ENCODE measurements around the gene POMT1.

DNA sequence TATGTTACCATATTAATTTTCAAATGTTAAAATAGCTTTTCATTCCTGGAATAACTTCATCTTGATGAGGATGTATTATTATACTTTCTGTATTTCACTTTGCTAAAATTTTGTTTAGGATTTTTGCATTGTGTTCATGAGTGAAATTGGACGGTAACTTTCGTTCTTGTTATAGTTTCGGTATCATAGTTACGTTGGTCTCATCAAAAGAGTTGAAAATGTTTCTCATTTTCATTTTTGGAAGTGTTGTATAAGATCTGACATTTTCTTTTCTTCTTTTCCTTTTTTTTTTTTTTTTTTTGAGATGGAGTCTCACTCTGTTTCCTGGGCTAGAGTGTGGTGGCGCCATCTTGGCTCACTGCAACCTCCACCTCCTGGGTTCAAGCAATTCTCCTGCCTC lies 62.7 kb downstream of the POMT1 start:
- TF ChIP-seq BACH2 (CRISPR knock-in tag; IDR thresholded peaks at IDR 0.05; ENCODE audit: borderline replicate concordance) = no peak
- no peak for TF ChIP-seq ZC3H10 (CRISPR knock-in tag; IDR thresholded peaks at IDR 0.05)
- no peak for TF ChIP-seq ZFP30 (CRISPR knock-in tag; IDR thresholded peaks at IDR 0.05)
- no peak for TF ChIP-seq OSR1 (CRISPR knock-in tag; IDR thresholded peaks at IDR 0.05)
- TF ChIP-seq, protein P1, sequence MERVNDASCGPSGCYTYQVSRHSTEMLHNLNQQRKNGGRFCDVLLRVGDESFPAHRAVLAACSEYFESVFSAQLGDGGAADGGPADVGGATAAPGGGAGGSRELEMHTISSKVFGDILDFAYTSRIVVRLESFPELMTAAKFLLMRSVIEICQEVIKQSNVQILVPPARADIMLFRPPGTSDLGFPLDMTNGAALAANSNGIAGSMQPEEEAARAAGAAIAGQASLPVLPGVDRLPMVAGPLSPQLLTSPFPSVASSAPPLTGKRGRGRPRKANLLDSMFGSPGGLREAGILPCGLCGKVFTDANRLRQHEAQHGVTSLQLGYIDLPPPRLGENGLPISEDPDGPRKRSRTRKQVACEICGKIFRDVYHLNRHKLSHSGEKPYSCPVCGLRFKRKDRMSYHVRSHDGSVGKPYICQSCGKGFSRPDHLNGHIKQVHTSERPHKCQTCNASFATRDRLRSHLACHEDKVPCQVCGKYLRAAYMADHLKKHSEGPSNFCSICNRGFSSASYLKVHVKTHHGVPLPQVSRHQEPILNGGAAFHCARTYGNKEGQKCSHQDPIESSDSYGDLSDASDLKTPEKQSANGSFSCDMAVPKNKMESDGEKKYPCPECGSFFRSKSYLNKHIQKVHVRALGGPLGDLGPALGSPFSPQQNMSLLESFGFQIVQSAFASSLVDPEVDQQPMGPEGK (CRISPR knock-in tag; IDR thresholded peaks at IDR 0.05; ENCODE audit: borderline replicate concordance) = no peak
- TF ChIP-seq, protein P2, sequence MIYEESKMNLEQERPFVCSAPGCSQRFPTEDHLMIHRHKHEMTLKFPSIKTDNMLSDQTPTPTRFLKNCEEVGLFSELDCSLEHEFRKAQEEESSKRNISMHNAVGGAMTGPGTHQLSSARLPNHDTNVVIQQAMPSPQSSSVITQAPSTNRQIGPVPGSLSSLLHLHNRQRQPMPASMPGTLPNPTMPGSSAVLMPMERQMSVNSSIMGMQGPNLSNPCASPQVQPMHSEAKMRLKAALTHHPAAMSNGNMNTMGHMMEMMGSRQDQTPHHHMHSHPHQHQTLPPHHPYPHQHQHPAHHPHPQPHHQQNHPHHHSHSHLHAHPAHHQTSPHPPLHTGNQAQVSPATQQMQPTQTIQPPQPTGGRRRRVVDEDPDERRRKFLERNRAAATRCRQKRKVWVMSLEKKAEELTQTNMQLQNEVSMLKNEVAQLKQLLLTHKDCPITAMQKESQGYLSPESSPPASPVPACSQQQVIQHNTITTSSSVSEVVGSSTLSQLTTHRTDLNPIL (CRISPR knock-in tag; IDR thresholded peaks at IDR 0.05; ENCODE audit: low read depth) = no peak
- no peak for TF ChIP-seq ZNF565 (CRISPR knock-in tag; conservative IDR thresholded peaks at IDR 0.05; ENCODE audit: low read depth)
- TF ChIP-seq, protein P3, sequence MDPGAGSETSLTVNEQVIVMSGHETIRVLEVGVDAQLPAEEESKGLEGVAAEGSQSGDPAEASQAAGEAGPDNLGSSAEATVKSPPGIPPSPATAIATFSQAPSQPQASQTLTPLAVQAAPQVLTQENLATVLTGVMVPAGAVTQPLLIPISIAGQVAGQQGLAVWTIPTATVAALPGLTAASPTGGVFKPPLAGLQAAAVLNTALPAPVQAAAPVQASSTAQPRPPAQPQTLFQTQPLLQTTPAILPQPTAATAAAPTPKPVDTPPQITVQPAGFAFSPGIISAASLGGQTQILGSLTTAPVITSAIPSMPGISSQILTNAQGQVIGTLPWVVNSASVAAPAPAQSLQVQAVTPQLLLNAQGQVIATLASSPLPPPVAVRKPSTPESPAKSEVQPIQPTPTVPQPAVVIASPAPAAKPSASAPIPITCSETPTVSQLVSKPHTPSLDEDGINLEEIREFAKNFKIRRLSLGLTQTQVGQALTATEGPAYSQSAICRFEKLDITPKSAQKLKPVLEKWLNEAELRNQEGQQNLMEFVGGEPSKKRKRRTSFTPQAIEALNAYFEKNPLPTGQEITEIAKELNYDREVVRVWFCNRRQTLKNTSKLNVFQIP (CRISPR knock-in tag; IDR thresholded peaks at IDR 0.05; ENCODE audit: borderline replicate concordance, low read depth) = no peak
- no peak for TF ChIP-seq ZFP3 (CRISPR knock-in tag; IDR thresholded peaks at IDR 0.05)
